ENCODE data around the gene TNFRSF19. TPM values are rescaled to one million over a fixed set of nuclear protein-coding genes. Genes with fewer than 3 reads are reported as not detected.
"Not testable (repeated sequence)": the region's sequence is repeated elsewhere in the genome, so short reads cannot be mapped to it uniquely, and the experiment has no call there.

Gene TNFRSF19
- total and polyA plus RNA-seq, 2 of the 4 experiments (the other 2 are of a cell fraction) = 18.6 to 26.3 TPM

DNA sequence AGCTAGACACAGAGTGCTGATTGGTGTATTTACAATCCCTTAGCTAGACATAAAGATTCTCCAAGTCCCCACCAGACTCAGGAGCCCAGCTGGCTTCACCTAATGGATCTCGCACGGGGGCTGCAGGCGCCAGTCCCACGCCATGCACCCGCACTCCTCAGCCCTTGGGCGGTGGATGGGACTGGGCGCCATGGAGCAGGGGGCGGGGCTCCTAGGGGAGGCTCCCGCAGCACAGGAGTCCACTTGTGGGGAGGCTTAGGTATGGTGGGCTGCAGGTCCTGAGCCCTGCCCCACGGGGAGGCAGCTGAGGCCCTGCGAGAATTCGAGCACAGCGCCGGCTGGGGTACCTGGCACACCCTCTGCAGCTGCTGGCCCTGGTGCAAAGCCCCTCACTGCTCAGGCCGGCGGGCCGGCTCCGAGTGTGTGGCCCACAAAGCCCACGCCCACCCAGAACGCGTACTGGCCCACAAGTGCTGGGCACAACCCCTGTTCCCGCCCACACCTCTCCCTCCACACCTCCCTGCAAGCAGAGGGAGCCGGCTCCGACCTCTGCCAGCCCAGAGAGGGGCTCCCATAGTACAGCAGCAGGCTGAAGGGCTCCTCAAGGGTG, 107.6 kb downstream of the TNFRSF19 start:
- ATAC-seq (ENCODE audit: low read depth); POLR2A ChIA-PET (ENCODE audit: unreplicated experiment); in situ Hi-C loops (cut with MboI; ENCODE audit: low sequenced_read_pairs); H3K4me2 ChIP-seq (ENCODE audit: low read depth, low read length); H3K9ac ChIP-seq (ENCODE audit: low read depth, low read length); H3K56ac ChIP-seq (ENCODE audit: extremely low read depth, insufficient read depth, low read length); DNase-seq; dilution Hi-C loops (cut with HindIII; ENCODE audit: low sequenced_read_pairs, unreplicated experiment); BruUV-seq (replicated peaks); H3K9me3 ChIP-seq (ENCODE audit: control insufficient read depth, insufficient read depth, low read length); H3K27me3 ChIP-seq (ENCODE audit: control insufficient read depth, insufficient read depth, low read length); H2AFZ ChIP-seq (replicated peaks; ENCODE audit: low read length, poor library complexity); H2BK15ac ChIP-seq (ENCODE audit: low read depth, low read length); H4K20me1 ChIP-seq (ENCODE audit: insufficient read depth, low read length); H3K23ac ChIP-seq (ENCODE audit: low read depth, low read length); H2AK9ac ChIP-seq (replicated peaks; ENCODE audit: low read depth, low read length, poor library complexity); H3K4me3 ChIP-seq (ENCODE audit: insufficient read depth, low read depth, low read length): not testable (repeated sequence)
- H3K36me3 ChIP-seq (ENCODE audit: control insufficient read depth, insufficient read depth, low read length) = peaks cover 15% of the 10 kb centered on the region
- H3K4ac ChIP-seq (ENCODE audit: low read depth, low read length) = peak overlapping the region; percentile 97
- peak overlapping the region; percentile 77; the same call in 1 of the 2 replicates for H3K14ac ChIP-seq (replicated peaks; ENCODE audit: low read depth, low read length)
- H2BK5ac ChIP-seq (ENCODE audit: low read depth, low read length, poor library complexity, severe bottlenecking) = peak overlapping the region; percentile 84
- CTCF ChIA-PET = interaction anchor here (0.6 kb wide), 1 partner anchor 97 kb away, joined by 3 read pairs; no protein-coding TSS in a partner anchor
- peak overlapping the region; percentile 92 for H2BK120ac ChIP-seq (ENCODE audit: low read depth, low read length)
- H3K79me1 ChIP-seq (ENCODE audit: low read depth in 1 of 2, low read length in 2 of 2) = peaks cover 0 to 19% of the 10 kb centered on the region in 2 experiments; a peak in 2 of 4 replicates
- intact Hi-C loops (cut with micrococcal nuclease) = loop anchor here (5.0 kb wide), 2 partner anchors 75 to 190 kb away; no protein-coding TSS in a partner anchor
- WGBS, 2 experiments (ENCODE audit: extremely low coverage in 2 of 2, insufficient read length in 1 of 2) = 100% methylated on average over 5 of the region's 24 CpGs; no CpG with 5 or more reads in 1 of the 2 experiments
- H3K4me1 ChIP-seq (ENCODE audit: control insufficient read depth, insufficient read depth, low read length) = peaks cover 44% of the 10 kb centered on the region
- peak overlapping the region; percentile 69 for H3K18ac ChIP-seq (ENCODE audit: low read depth, low read length)
- H3K9me1 ChIP-seq (ENCODE audit: insufficient read depth, low read length) = peaks cover 14% of the 10 kb centered on the region
- H3K27ac ChIP-seq (ENCODE audit: insufficient read depth, low read length) = peak overlapping the region; percentile 84
- peak overlapping the region; percentile 63; the same call in 1 of the 2 replicates for H2AK5ac ChIP-seq (ENCODE audit: low read depth, low read length)
- H2BK20ac ChIP-seq (ENCODE audit: low read depth, low read length) = peak overlapping the region; percentile 52
- H4K8ac ChIP-seq (ENCODE audit: low read depth in 2 of 2, low read length in 2 of 2) = peak overlapping the region in 1 of 2 experiments; percentile 73; a peak in 1 of 4 replicates
- peak overlapping the region; percentile 80 for H4K91ac ChIP-seq (ENCODE audit: insufficient read depth, low read depth, low read length)
- H4K5ac ChIP-seq (ENCODE audit: low read depth, low read length) = peak overlapping the region; percentile 89

Measured in IMR-90 (cell line).